ENCODE measurements around the gene ZC3H4. TPM values are rescaled to one million over a fixed set of nuclear protein-coding genes. Genes with fewer than 3 reads are reported as not detected.

ZC3H4 gene
- total RNA-seq, 1 experiment from 2014 or later: 94.4 TPM

DNA sequence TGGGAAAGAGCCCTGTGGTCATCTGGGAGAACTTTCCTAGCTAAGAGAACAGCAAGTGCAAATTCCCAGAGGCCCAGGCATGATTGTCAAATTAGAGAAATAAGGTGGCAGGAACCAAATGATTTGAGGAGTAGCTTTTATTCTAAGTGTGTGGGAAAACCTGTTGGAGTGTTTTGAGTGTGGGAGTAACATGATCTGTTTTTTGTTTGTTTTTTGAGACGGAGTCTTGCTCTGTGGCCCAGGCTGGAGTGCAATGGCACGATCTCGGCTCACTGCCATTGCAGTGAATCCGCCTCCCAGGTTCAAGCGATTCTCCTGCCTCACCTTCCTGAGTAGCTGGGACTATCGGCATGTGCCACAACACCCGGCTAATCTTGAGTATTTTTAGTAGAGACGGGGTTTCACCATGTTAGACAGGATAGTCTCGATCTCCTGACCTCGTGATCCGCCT is 19.5 kb upstream of the ZC3H4 start:
- ChIA-PET POLR2A (ENCODE audit: low non-redundant PET) (no interaction called here), CTCF (no interaction called here)
- peaks cover 19% of the 10 kb centered on the region for H3K4me1 ChIP-seq (ENCODE audit: insufficient read depth, low read length, poor library complexity, severe bottlenecking)
- intact Hi-C loops (cut with micrococcal nuclease; ENCODE audit: unreplicated experiment): loop anchor here (5.0 kb wide), 1 partner anchor 346 kb away; the partner anchor contains the start of gene SLC1A5
- DNase-seq (ENCODE audit: low spot score): no peak
- BruUV-seq (replicated peaks): no TSS peak
- H3K4me3 ChIP-seq (ENCODE audit: low read depth, low read length, poor library complexity, severe bottlenecking): no peak overlapping the region
- TF ChIP-seq, protein P1, sequence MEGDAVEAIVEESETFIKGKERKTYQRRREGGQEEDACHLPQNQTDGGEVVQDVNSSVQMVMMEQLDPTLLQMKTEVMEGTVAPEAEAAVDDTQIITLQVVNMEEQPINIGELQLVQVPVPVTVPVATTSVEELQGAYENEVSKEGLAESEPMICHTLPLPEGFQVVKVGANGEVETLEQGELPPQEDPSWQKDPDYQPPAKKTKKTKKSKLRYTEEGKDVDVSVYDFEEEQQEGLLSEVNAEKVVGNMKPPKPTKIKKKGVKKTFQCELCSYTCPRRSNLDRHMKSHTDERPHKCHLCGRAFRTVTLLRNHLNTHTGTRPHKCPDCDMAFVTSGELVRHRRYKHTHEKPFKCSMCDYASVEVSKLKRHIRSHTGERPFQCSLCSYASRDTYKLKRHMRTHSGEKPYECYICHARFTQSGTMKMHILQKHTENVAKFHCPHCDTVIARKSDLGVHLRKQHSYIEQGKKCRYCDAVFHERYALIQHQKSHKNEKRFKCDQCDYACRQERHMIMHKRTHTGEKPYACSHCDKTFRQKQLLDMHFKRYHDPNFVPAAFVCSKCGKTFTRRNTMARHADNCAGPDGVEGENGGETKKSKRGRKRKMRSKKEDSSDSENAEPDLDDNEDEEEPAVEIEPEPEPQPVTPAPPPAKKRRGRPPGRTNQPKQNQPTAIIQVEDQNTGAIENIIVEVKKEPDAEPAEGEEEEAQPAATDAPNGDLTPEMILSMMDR (conservative IDR thresholded peaks at IDR 0.05; ENCODE audit: low read depth, low read length): no peak
- TF ChIP-seq EZH2 (IDR thresholded peaks at IDR 0.05; ENCODE audit: borderline replicate concordance, low read depth, low read length, poor library complexity, severe bottlenecking): no peak
- H3K27me3 ChIP-seq (replicated peaks; ENCODE audit: insufficient read depth, low read depth, low read length, poor library complexity): no peaks in the 10 kb centered on the region
- H3K9me3 ChIP-seq (ENCODE audit: low read depth, low read length, poor library complexity, severe bottlenecking): no peaks in the 10 kb centered on the region
- peaks cover 14% of the 10 kb centered on the region for H3K36me3 ChIP-seq (ENCODE audit: insufficient read depth, low read length, poor library complexity, severe bottlenecking)
- H3K27ac ChIP-seq (ENCODE audit: low read depth, low read length, poor library complexity, severe bottlenecking): peak overlapping the region; percentile 24

GRCh38 chr19:47132194-47132852 is 18.7 kb upstream of the ZC3H4 start:
- Histone ChIP-seq H3K4me3 (ENCODE audit: low read depth, low read length, poor library complexity, severe bottlenecking) (peak overlapping the region; percentile 79), H3K27ac (ENCODE audit: low read depth, low read length, poor library complexity, severe bottlenecking) (peak overlapping the region; percentile 95), H3K27me3 (replicated peaks; ENCODE audit: insufficient read depth, low read depth, low read length, poor library complexity) (no peaks in the 10 kb centered on the region), H3K9me3 (ENCODE audit: low read depth, low read length, poor library complexity, severe bottlenecking) (no peaks in the 10 kb centered on the region), H3K4me1 (ENCODE audit: insufficient read depth, low read length, poor library complexity, severe bottlenecking) (peaks cover 19% of the 10 kb centered on the region), H3K36me3 (ENCODE audit: insufficient read depth, low read length, poor library complexity, severe bottlenecking) (peaks cover 14% of the 10 kb centered on the region)
- intact Hi-C loops (cut with micrococcal nuclease; ENCODE audit: unreplicated experiment): loop anchor here (5.0 kb wide), 1 partner anchor 345 kb away; the partner anchor contains the start of gene SLC1A5
- no TSS peak for BruUV-seq (replicated peaks)
- TF ChIP-seq EZH2 (IDR thresholded peaks at IDR 0.05; ENCODE audit: borderline replicate concordance, low read depth, low read length, poor library complexity, severe bottlenecking): no peak
- TF ChIP-seq, protein P1 (conservative IDR thresholded peaks at IDR 0.05; ENCODE audit: low read depth, low read length): no peak
- POLR2A ChIA-PET (ENCODE audit: low non-redundant PET): interaction anchor here (0.6 to 1.0 kb wide), 3 partner anchors 12 to 147 kb away, joined by 3 to 4 read pairs (median 3); partner anchors contain the start of gene ZC3H4
- CTCF ChIA-PET: interaction anchor here (0.6 to 0.9 kb wide), 3 partner anchors 53 to 575 kb away, joined by 3 to 7 read pairs (median 4); no protein-coding TSS in a partner anchor
- DNase-seq (ENCODE audit: low spot score): no peak

- peak within 1 kb of the TSS; percentile 79 for H3K4me3 ChIP-seq (ENCODE audit: low read depth, low read length, poor library complexity, severe bottlenecking)
- H3K4me1 ChIP-seq (ENCODE audit: insufficient read depth, low read length, poor library complexity, severe bottlenecking): peaks cover 19% of the 10 kb centered on the region
- BruUV-seq (replicated peaks): no TSS peak
- H3K9me3 ChIP-seq (ENCODE audit: low read depth, low read length, poor library complexity, severe bottlenecking): no peaks in the 10 kb centered on the region
- ChIA-PET CTCF (no interaction called here), POLR2A (ENCODE audit: low non-redundant PET) (interaction anchor here (0.8 kb wide), 1 partner anchor 612 kb away, joined by 3 read pairs; no protein-coding TSS in a partner anchor)
- no peaks in the 10 kb centered on the region for H3K27me3 ChIP-seq (replicated peaks; ENCODE audit: insufficient read depth, low read depth, low read length, poor library complexity)
- H3K27ac ChIP-seq (ENCODE audit: low read depth, low read length, poor library complexity, severe bottlenecking): peak within 1 kb of the TSS; percentile 95
- H3K36me3 ChIP-seq (ENCODE audit: insufficient read depth, low read length, poor library complexity, severe bottlenecking): peaks cover 14% of the 10 kb centered on the region
- TF ChIP-seq EZH2 (IDR thresholded peaks at IDR 0.05; ENCODE audit: borderline replicate concordance, low read depth, low read length, poor library complexity, severe bottlenecking): no peak
- TF ChIP-seq, protein P1 (conservative IDR thresholded peaks at IDR 0.05; ENCODE audit: low read depth, low read length): peak; percentile 70
- peak; percentile 99 for DNase-seq (ENCODE audit: low spot score)
- intact Hi-C loops (cut with micrococcal nuclease; ENCODE audit: unreplicated experiment): loop anchor here (5.0 kb wide), 1 partner anchor 343 kb away; the partner anchor contains the start of gene SLC1A5
These were observed 17.1 kb upstream of the ZC3H4 start, which contains the start of gene SAE1 for GRCh38 chr19:47130589-47131227. Gene SAE1, plus strand, starts transcription at chr19:47130835. Its CDS starts 96 bp downstream, at chr19:47130931.

All from A673 (cell line).